ENCODE results near the gene STEAP3. TPM values are rescaled to one million over a fixed set of nuclear protein-coding genes. Genes with fewer than 3 reads are reported as not detected.

Gene STEAP3
- polyA plus RNA-seq, 1 donor from 2014 or later = not detected

- H3K9me3 ChIP-seq (ENCODE audit: low read length) = no peaks in the 10 kb centered on the region
- H3F3A ChIP-seq (ENCODE audit: insufficient read depth, low read length, poor library complexity, severe bottlenecking) = no peaks in the 10 kb centered on the region
- no peaks in the 10 kb centered on the region for H4K20me1 ChIP-seq (ENCODE audit: insufficient read depth)
- H3K9ac ChIP-seq (ENCODE audit: low read length) = no peak overlapping the region
- no peaks in the 10 kb centered on the region for H3K27me3 ChIP-seq (ENCODE audit: insufficient read depth, low read depth, low read length)
- H3K9me2 ChIP-seq (ENCODE audit: insufficient read depth, low read length) = no peaks in the 10 kb centered on the region
- no peak overlapping the region for H3K27ac ChIP-seq (ENCODE audit: low read length)
- no peaks in the 10 kb centered on the region for H3K36me3 ChIP-seq (ENCODE audit: insufficient read depth, low read length)
- no peaks in the 10 kb centered on the region for H3K79me2 ChIP-seq (replicated peaks; ENCODE audit: insufficient read depth, low read length)
- no peak overlapping the region for H3K4me3 ChIP-seq (ENCODE audit: low read length)
- no peak overlapping the region for H3K4me2 ChIP-seq (ENCODE audit: low read length)
- TF ChIP-seq TAF1 (IDR thresholded peaks at IDR 0.05; ENCODE audit: low read depth) (no peak), EP300 (conservative IDR thresholded peaks at IDR 0.05; ENCODE audit: poor library complexity, severe bottlenecking) (no peak), POLR2AphosphoS5 (IDR thresholded peaks at IDR 0.05) (no peak), EZH2 (IDR thresholded peaks at IDR 0.05; ENCODE audit: borderline replicate concordance, insufficient read depth, low read length, poor library complexity, severe bottlenecking) (no peak), MXI1 (conservative IDR thresholded peaks at IDR 0.05; ENCODE audit: poor library complexity, severe bottlenecking) (no peak), CTCF (IDR thresholded peaks at IDR 0.05; ENCODE audit: poor library complexity, severe bottlenecking) (no peak), REST (IDR thresholded peaks at IDR 0.05; ENCODE audit: borderline replicate concordance) (no peak), SMC3 (conservative IDR thresholded peaks at IDR 0.05; ENCODE audit: poor library complexity) (no peak), RAD21 (conservative IDR thresholded peaks at IDR 0.05) (no peak)
- no peak overlapping the region for H2AFZ ChIP-seq (ENCODE audit: low read depth, low read length)
Observed at GRCh38 chr2:119266091-119266589, 42.5 kb downstream of the STEAP3 start.

GRCh38 chr2:119267604-119268003, 44.0 kb downstream of the STEAP3 start:
- no peaks in the 10 kb centered on the region for H3F3A ChIP-seq (ENCODE audit: insufficient read depth, low read length, poor library complexity, severe bottlenecking)
- H3K27ac ChIP-seq (ENCODE audit: low read length) = no peak overlapping the region
- H3K9me3 ChIP-seq (ENCODE audit: low read length) = no peaks in the 10 kb centered on the region
- H3K79me2 ChIP-seq (replicated peaks; ENCODE audit: insufficient read depth, low read length) = no peaks in the 10 kb centered on the region
- H3K9ac ChIP-seq (ENCODE audit: low read length) = no peak overlapping the region
- no peak overlapping the region for H3K4me2 ChIP-seq (ENCODE audit: low read length)
- H3K36me3 ChIP-seq (ENCODE audit: insufficient read depth, low read length) = no peaks in the 10 kb centered on the region
- no peak overlapping the region for H2AFZ ChIP-seq (ENCODE audit: low read depth, low read length)
- TF ChIP-seq CTCF (IDR thresholded peaks at IDR 0.05; ENCODE audit: poor library complexity, severe bottlenecking) = no peak
- TF ChIP-seq EP300 (conservative IDR thresholded peaks at IDR 0.05; ENCODE audit: poor library complexity, severe bottlenecking) = no peak
- TF ChIP-seq EZH2 (IDR thresholded peaks at IDR 0.05; ENCODE audit: borderline replicate concordance, insufficient read depth, low read length, poor library complexity, severe bottlenecking) = no peak
- no peak for TF ChIP-seq SMC3 (conservative IDR thresholded peaks at IDR 0.05; ENCODE audit: poor library complexity)
- TF ChIP-seq TAF1 (IDR thresholded peaks at IDR 0.05; ENCODE audit: low read depth) = no peak
- no peak for TF ChIP-seq RAD21 (conservative IDR thresholded peaks at IDR 0.05)
- TF ChIP-seq REST (IDR thresholded peaks at IDR 0.05; ENCODE audit: borderline replicate concordance) = no peak
- TF ChIP-seq POLR2AphosphoS5 (IDR thresholded peaks at IDR 0.05) = no peak
- TF ChIP-seq MXI1 (conservative IDR thresholded peaks at IDR 0.05; ENCODE audit: poor library complexity, severe bottlenecking) = no peak
- H4K20me1 ChIP-seq (ENCODE audit: insufficient read depth) = no peaks in the 10 kb centered on the region
- no peaks in the 10 kb centered on the region for H3K9me2 ChIP-seq (ENCODE audit: insufficient read depth, low read length)
- H3K27me3 ChIP-seq (ENCODE audit: insufficient read depth, low read depth, low read length) = no peaks in the 10 kb centered on the region
- no peak overlapping the region for H3K4me3 ChIP-seq (ENCODE audit: low read length)
